Measurements from ENCODE around the gene DNAJC17. TPM values are rescaled to one million over a fixed set of nuclear protein-coding genes. Genes with fewer than 3 reads are reported as not detected.
A peak's percentile ranks its signal among the peaks of the same experiment; 100 is the strongest.

The DNAJC17 gene, protein sequence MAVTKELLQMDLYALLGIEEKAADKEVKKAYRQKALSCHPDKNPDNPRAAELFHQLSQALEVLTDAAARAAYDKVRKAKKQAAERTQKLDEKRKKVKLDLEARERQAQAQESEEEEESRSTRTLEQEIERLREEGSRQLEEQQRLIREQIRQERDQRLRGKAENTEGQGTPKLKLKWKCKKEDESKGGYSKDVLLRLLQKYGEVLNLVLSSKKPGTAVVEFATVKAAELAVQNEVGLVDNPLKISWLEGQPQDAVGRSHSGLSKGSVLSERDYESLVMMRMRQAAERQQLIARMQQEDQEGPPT
- polyA plus RNA-seq (68.5 and 79.6 TPM in 2 replicates), polyA minus RNA-seq (23.6 and 37.9 TPM in 2 replicates)

DNA sequence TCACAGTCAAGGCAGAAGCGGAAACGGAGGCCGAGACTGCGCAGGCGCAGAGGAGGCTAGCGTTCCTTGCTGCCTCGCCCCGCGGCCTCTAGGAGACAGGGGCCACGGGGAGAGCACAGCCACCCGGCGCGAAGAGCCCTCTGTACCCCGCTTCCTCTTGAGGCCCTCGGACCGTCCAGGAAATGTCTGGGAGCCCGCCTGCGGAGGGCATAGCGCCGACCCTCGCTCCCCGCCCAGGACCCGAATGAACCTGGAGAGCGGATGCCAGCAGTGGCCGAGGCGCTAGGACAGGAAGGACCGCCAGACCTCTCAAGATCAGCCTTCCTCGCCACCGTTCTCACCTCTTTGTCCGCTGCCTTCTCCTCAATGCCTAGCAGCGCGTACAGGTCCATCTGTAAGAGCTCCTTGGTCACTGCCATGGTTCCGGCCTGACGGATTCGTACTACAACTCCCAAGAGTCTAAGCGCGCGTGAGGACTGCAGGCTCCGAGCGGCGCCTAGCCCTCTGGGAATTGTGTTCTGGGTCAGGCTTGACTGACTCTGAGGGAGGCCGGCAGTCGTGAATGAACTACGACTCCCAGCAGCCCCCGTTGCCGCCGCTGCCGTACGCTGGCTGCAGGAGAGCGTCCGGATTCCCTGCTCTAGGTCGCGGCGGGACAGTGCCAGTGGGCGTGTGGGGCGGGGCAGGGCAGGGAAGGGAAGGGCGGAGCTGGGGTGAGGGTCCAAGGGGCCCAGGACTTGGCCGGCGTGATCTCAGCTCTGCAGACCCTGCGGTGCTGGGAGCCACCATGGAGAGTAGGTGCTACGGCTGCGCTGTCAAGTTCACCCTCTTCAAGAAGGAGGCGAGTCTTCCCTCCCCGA, at the start of gene DNAJC17, which contains the start of gene ZFYVE19:
Gene DNAJC17, minus strand, starts transcription at position 446 of the 860 bp plus-strand sequence. Its CDS starts 27 bp downstream, at position 419.
Gene ZFYVE19, plus strand, starts transcription at position 62 of the 860 bp plus-strand sequence. Its CDS starts 501 bp downstream, at position 563.
- Histone ChIP-seq H3K9ac (ENCODE audit: low read length) (peak within 1 kb of the TSS; percentile 99), H2AFZ (ENCODE audit: low read depth, low read length) (peak within 1 kb of the TSS; percentile 94), H3K36me3 (ENCODE audit: insufficient read depth, low read length) (no peaks in the 10 kb centered on the region), H3K4me3 (ENCODE audit: low read length) (peak within 1 kb of the TSS; percentile 96), H3K4me2 (ENCODE audit: low read length) (peak within 1 kb of the TSS; percentile 99), H3K79me2 (replicated peaks; ENCODE audit: insufficient read depth, low read length) (peaks cover 3% of the 10 kb centered on the region), H3K9me2 (ENCODE audit: insufficient read depth, low read length) (no peaks in the 10 kb centered on the region), H3K27me3 (ENCODE audit: insufficient read depth, low read depth, low read length) (no peaks in the 10 kb centered on the region), H3K9me3 (ENCODE audit: low read length) (no peaks in the 10 kb centered on the region), H3K27ac (ENCODE audit: low read length) (peak within 1 kb of the TSS; percentile 97), H4K20me1 (ENCODE audit: insufficient read depth) (no peaks in the 10 kb centered on the region), H3F3A (ENCODE audit: insufficient read depth, low read length, poor library complexity, severe bottlenecking) (no peaks in the 10 kb centered on the region)
- peak; percentile 21 for TF ChIP-seq SMC3 (conservative IDR thresholded peaks at IDR 0.05; ENCODE audit: poor library complexity)
- peak; percentile 61 for TF ChIP-seq POLR2AphosphoS5 (IDR thresholded peaks at IDR 0.05)
- TF ChIP-seq MXI1 (conservative IDR thresholded peaks at IDR 0.05; ENCODE audit: poor library complexity, severe bottlenecking) = peak; percentile 66
- no peak for TF ChIP-seq EP300 (conservative IDR thresholded peaks at IDR 0.05; ENCODE audit: poor library complexity, severe bottlenecking)
- TF ChIP-seq, protein P1, sequence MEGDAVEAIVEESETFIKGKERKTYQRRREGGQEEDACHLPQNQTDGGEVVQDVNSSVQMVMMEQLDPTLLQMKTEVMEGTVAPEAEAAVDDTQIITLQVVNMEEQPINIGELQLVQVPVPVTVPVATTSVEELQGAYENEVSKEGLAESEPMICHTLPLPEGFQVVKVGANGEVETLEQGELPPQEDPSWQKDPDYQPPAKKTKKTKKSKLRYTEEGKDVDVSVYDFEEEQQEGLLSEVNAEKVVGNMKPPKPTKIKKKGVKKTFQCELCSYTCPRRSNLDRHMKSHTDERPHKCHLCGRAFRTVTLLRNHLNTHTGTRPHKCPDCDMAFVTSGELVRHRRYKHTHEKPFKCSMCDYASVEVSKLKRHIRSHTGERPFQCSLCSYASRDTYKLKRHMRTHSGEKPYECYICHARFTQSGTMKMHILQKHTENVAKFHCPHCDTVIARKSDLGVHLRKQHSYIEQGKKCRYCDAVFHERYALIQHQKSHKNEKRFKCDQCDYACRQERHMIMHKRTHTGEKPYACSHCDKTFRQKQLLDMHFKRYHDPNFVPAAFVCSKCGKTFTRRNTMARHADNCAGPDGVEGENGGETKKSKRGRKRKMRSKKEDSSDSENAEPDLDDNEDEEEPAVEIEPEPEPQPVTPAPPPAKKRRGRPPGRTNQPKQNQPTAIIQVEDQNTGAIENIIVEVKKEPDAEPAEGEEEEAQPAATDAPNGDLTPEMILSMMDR (IDR thresholded peaks at IDR 0.05; ENCODE audit: poor library complexity, severe bottlenecking) = peak; percentile 45
- peak; percentile 90 for TF ChIP-seq TAF1 (IDR thresholded peaks at IDR 0.05; ENCODE audit: low read depth)
- no peak for TF ChIP-seq RAD21 (conservative IDR thresholded peaks at IDR 0.05)
- no peak for TF ChIP-seq EZH2 (IDR thresholded peaks at IDR 0.05; ENCODE audit: borderline replicate concordance, insufficient read depth, low read length, poor library complexity, severe bottlenecking)
- TF ChIP-seq, protein P2, sequence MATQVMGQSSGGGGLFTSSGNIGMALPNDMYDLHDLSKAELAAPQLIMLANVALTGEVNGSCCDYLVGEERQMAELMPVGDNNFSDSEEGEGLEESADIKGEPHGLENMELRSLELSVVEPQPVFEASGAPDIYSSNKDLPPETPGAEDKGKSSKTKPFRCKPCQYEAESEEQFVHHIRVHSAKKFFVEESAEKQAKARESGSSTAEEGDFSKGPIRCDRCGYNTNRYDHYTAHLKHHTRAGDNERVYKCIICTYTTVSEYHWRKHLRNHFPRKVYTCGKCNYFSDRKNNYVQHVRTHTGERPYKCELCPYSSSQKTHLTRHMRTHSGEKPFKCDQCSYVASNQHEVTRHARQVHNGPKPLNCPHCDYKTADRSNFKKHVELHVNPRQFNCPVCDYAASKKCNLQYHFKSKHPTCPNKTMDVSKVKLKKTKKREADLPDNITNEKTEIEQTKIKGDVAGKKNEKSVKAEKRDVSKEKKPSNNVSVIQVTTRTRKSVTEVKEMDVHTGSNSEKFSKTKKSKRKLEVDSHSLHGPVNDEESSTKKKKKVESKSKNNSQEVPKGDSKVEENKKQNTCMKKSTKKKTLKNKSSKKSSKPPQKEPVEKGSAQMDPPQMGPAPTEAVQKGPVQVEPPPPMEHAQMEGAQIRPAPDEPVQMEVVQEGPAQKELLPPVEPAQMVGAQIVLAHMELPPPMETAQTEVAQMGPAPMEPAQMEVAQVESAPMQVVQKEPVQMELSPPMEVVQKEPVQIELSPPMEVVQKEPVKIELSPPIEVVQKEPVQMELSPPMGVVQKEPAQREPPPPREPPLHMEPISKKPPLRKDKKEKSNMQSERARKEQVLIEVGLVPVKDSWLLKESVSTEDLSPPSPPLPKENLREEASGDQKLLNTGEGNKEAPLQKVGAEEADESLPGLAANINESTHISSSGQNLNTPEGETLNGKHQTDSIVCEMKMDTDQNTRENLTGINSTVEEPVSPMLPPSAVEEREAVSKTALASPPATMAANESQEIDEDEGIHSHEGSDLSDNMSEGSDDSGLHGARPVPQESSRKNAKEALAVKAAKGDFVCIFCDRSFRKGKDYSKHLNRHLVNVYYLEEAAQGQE (IDR thresholded peaks at IDR 0.05; ENCODE audit: borderline replicate concordance) = peak; percentile 56

DNA sequence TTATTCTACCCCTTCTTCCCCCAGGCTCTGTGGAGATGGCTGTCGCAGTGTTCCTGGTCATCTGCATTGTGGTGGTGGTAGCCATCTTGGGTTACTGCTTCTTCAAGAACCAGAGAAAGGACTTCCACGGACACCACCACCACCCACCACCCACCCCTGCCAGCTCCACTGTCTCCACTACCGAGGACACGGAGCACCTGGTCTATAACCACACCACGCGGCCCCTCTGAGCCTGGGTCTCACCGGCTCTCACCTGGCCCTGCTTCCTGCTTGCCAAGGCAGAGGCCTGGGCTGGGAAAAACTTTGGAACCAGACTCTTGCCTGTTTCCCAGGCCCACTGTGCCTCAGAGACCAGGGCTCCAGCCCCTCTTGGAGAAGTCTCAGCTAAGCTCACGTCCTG, 49.5 kb upstream of the DNAJC17 start:
- H3K9me3 ChIP-seq (ENCODE audit: low read length) = no peaks in the 10 kb centered on the region
- no peak overlapping the region for H2AFZ ChIP-seq (ENCODE audit: low read depth, low read length)
- no peak overlapping the region for H3K4me2 ChIP-seq (ENCODE audit: low read length)
- H3K9ac ChIP-seq (ENCODE audit: low read length) = no peak overlapping the region
- H3K36me3 ChIP-seq (ENCODE audit: insufficient read depth, low read length) = no peaks in the 10 kb centered on the region
- no peaks in the 10 kb centered on the region for H3K79me2 ChIP-seq (replicated peaks; ENCODE audit: insufficient read depth, low read length)
- no peaks in the 10 kb centered on the region for H3K27me3 ChIP-seq (ENCODE audit: insufficient read depth, low read depth, low read length)
- no peak overlapping the region for H3K27ac ChIP-seq (ENCODE audit: low read length)
- TF ChIP-seq SMC3 (conservative IDR thresholded peaks at IDR 0.05; ENCODE audit: poor library complexity) (no peak), TAF1 (IDR thresholded peaks at IDR 0.05; ENCODE audit: low read depth) (no peak), MXI1 (conservative IDR thresholded peaks at IDR 0.05; ENCODE audit: poor library complexity, severe bottlenecking) (no peak), EP300 (conservative IDR thresholded peaks at IDR 0.05; ENCODE audit: poor library complexity, severe bottlenecking) (no peak), EZH2 (IDR thresholded peaks at IDR 0.05; ENCODE audit: borderline replicate concordance, insufficient read depth, low read length, poor library complexity, severe bottlenecking) (no peak), POLR2AphosphoS5 (IDR thresholded peaks at IDR 0.05) (no peak), RAD21 (conservative IDR thresholded peaks at IDR 0.05) (no peak)
- TF ChIP-seq, protein P1 (IDR thresholded peaks at IDR 0.05; ENCODE audit: poor library complexity, severe bottlenecking) = no peak
- TF ChIP-seq, protein P2 (IDR thresholded peaks at IDR 0.05; ENCODE audit: borderline replicate concordance) = no peak
- H4K20me1 ChIP-seq (ENCODE audit: insufficient read depth) = no peaks in the 10 kb centered on the region
- H3K9me2 ChIP-seq (ENCODE audit: insufficient read depth, low read length) = no peaks in the 10 kb centered on the region
- H3F3A ChIP-seq (ENCODE audit: insufficient read depth, low read length, poor library complexity, severe bottlenecking) = no peaks in the 10 kb centered on the region
- no peak overlapping the region for H3K4me3 ChIP-seq (ENCODE audit: low read length)

Measured in neural cell (in vitro differentiated cells).